K562 (cell line): ENCODE results near the gene CCDC9B. TPM values are rescaled to one million over a fixed set of nuclear protein-coding genes. Genes with fewer than 3 reads are reported as not detected.

Experiments
- ATAC-seq: fragments of 200-7000 bp; cut with Tn5 transposase; 3 replicates; pipeline ENCODE4 v1.9.1; 2020; ENCODE audit warnings: moderate library complexity
- BruUV-seq: library from RNA; stranded (reverse); fragments of 400-500 nt; replicated peaks from 2 replicates; lab custom pipeline; 2021; lab: Mats Ljungman, UMichigan
- CTCF ChIA-PET: fragments of 300-600 bp; formaldehyde crosslinking; extraction: SDS; loops from one replicate; lab custom pipeline; 2021; ENCODE audit warnings: low intra/inter-chr PET ratio; lab: Yijun Ruan, JAX
- POLR2A ChIA-PET: fragments of 300-600, 350-650 bp; sonication (Branson Sonifier 250); formaldehyde crosslinking; extraction: SDS; loops from one replicate; lab custom pipeline; 2021; ENCODE audit warnings: antibody characterized with exemption, inconsistent platforms; lab: Yijun Ruan, JAX
- DNase-seq, 4 experiments: peaks; one replicate each; pipeline versions ENCODE4 v3.0.0 to v3.0.0-alpha.2; 2011 to 2018; ENCODE audit warnings: low spot score in 3 of 4, mixed read lengths in 3 of 4; ENCODE audit errors: extremely low read depth in 1 of 4
- FAIRE-seq: peaks from 2 replicates; lab custom pipeline; 2011; peaks lifted over from hg19 to GRCh38; lab: Jason Lieb, UNC
- H2AFZ ChIP-seq: 2 replicates; pipeline ENCODE4 v1.6.0; 2011; ENCODE audit warnings: low read depth, low read length, control low read depth, inconsistent platforms
- H3K27ac ChIP-seq: fragments of 200-600 bp; 3 replicates; pipeline ENCODE4 v1.8.0; 2011; ENCODE audit warnings: low read depth, mild to moderate bottlenecking, control low read depth, inconsistent platforms, low read length, moderate library complexity, mixed read lengths; ENCODE audit errors: extremely low read depth
- H3K27me3 ChIP-seq, 2 experiments: fragments of 300-600 bp in 1 of 2; 2 replicates in 1 of 2; 3 replicates in 1 of 2; pipeline versions ENCODE4 v1.6.0 to v1.8.0; 2011; ENCODE audit warnings: inconsistent platforms in 2 of 2, low read length in 2 of 2, mild to moderate bottlenecking in 1 of 2, mixed read lengths in 1 of 2, moderate library complexity in 1 of 2; ENCODE audit not compliant: control insufficient read depth in 2 of 2, insufficient read depth in 2 of 2
- H3K36me3 ChIP-seq: fragments of 300-600 bp; 3 replicates; pipeline ENCODE4 v1.8.0; 2011; ENCODE audit warnings: mild to moderate bottlenecking, low read length, inconsistent platforms; ENCODE audit not compliant: control insufficient read depth, insufficient read depth
- H3K4me1 ChIP-seq, 2 experiments: fragments of 200-600 bp in 1 of 2; replicated peaks in 1 of 2; 2 replicates in 1 of 2; 3 replicates in 1 of 2; pipeline versions ENCODE4 v1.5.1 to v1.8.0; 2011; ENCODE audit warnings: inconsistent platforms in 2 of 2, low read length in 2 of 2, mild to moderate bottlenecking in 1 of 2, mixed read lengths in 1 of 2, moderate library complexity in 1 of 2; ENCODE audit not compliant: control insufficient read depth in 2 of 2, insufficient read depth in 2 of 2
- H3K4me2 ChIP-seq: 2 replicates; pipeline ENCODE4 v1.6.1; 2011; ENCODE audit warnings: low read length, control low read depth, inconsistent platforms, mixed read lengths; ENCODE audit not compliant: insufficient read depth
- H3K4me3 ChIP-seq: fragments of 200-600 bp; sonication (generic), shearing (Covaris generic); 2 replicates; pipeline ENCODE4 v1.5.1; 2016; ENCODE audit warnings: control low read depth, inconsistent platforms
- H3K79me2 ChIP-seq: fragments of 200-600 bp; 3 replicates; pipeline ENCODE4 v1.8.0; 2011; ENCODE audit warnings: low read length, inconsistent platforms; ENCODE audit not compliant: control insufficient read depth, insufficient read depth
- H3K9ac ChIP-seq, 2 experiments: 2 replicates each; pipeline versions ENCODE4 v1.6.0 to v1.6.1; 2011; ENCODE audit warnings: low read depth in 2 of 2, low read length in 2 of 2, control low read depth in 1 of 2, inconsistent platforms in 1 of 2, mild to moderate bottlenecking in 1 of 2, mixed read lengths in 1 of 2; ENCODE audit not compliant: insufficient read depth in 1 of 2
- H3K9me1 ChIP-seq: one replicate; pipeline ENCODE4 v1.6.0; 2011; ENCODE audit warnings: inconsistent platforms, mild to moderate bottlenecking, low read length, moderate library complexity; ENCODE audit not compliant: control insufficient read depth, insufficient read depth
- H3K9me3 ChIP-seq: replicated peaks from 2 replicates; pipeline ENCODE4 v1.5.1; 2011; ENCODE audit warnings: low read depth, low read length, inconsistent platforms; ENCODE audit not compliant: control insufficient read depth, insufficient read depth
- H4K20me1 ChIP-seq: replicated peaks from 2 replicates; pipeline ENCODE4 v1.6.1; 2011; ENCODE audit warnings: low read length, inconsistent platforms, mixed read lengths; ENCODE audit not compliant: control insufficient read depth, insufficient read depth
- HDAC2 ChIP-seq: fragments of 450-650 bp; IDR thresholded peaks from 2 replicates; pipeline ENCODE4 v1.6.1; 2016; ENCODE audit warnings: mild to moderate bottlenecking
- POLR2G ChIP-seq: fragments of 200-400 bp; formaldehyde crosslinking; IDR thresholded peaks from 2 replicates; pipeline ENCODE4 v1.6.1; 2017; ENCODE audit warnings: low read depth, mild to moderate bottlenecking, antibody characterized with exemption, low read length, moderate library complexity
- ZNF717 ChIP-seq: fragments of 250-450 bp; sonication (Bioruptor Pico); IDR thresholded peaks from 2 replicates; pipeline ENCODE4 v1.5.0; 2021
- WGBS: fragments of 100-300 bp; shearing (Covaris generic); methylation state at CpG from one replicate; pipeline ENCODE4 v1.1.6; 2016; ENCODE audit warnings: low coverage, mixed read lengths; ENCODE audit not compliant: insufficient coverage; ENCODE audit errors: missing lambda C conversion rate; 5-methylcytosine and 5-hydroxymethylcytosine counted together
- in situ Hi-C: fragments of 300-500 bp; cut with MboI; formaldehyde crosslinking; loops from 4 replicates; pipeline ENCODE4 v1.15.0; 2018; ENCODE audit warnings: inconsistent platforms, mixed read lengths
- intact Hi-C: fragments of 100-400 bp; cut with micrococcal nuclease; formaldehyde crosslinking; loops from 2 replicates; pipeline ENCODE4 v1.14.2; 2022
- polyA plus RNA-seq, 8 experiments: library from polyadenylated mRNA; depleted of rRNA in 4 of 8; stranded (reverse) in 5 of 8; unstranded in 3 of 8; fragments of >200 nt; fragmentation: Nextera tagmentation in 2 of 8; fragmentation: Illumina TruSeq in 1 of 8; extraction: Ambion mirVana in 2 of 8; extraction: Trizol in 1 of 8; gene quantifications; 2 replicates each; pipeline versions ENCODE4 v1.2.1 to v1.2.3, GENCODE V29; 2011 to 2014; ENCODE audit warnings: inconsistent platforms in 1 of 8, missing spikeins in 1 of 8
- total RNA-seq, 7 experiments: library from RNA; depleted of rRNA in 6 of 7; stranded (reverse); fragments of >200 nt in 6 of 7; fragmentation: Illumina TruSeq in 2 of 7; extraction: Trizol in 2 of 7; gene quantifications; 2 replicates each; pipeline versions ENCODE4 v1.2.1 to v1.2.3, GENCODE V29; 2011 to 2021; ENCODE audit warnings: low replicate concordance in 1 of 7
- TF ChIP-seq, protein P1 (sequence below): sonication (generic); formaldehyde crosslinking; IDR thresholded peaks from 2 replicates; pipeline ENCODE4 v1.8.1; 2023; ENCODE audit warnings: mild to moderate bottlenecking, missing genetic modification reagents
- TF ChIP-seq, protein P2 (sequence below): IDR thresholded peaks from 2 replicates; pipeline ENCODE4 v1.6.1; 2016; ENCODE audit warnings: missing genetic modification characterization, missing compliant biosample characterization
- TF ChIP-seq, protein P3 (sequence below): sonication (generic); formaldehyde crosslinking; IDR thresholded peaks from 2 replicates; pipeline ENCODE4 v1.8.0; 2022; ENCODE audit warnings: mild to moderate bottlenecking, missing genetic modification reagents

Gene CCDC9B
- total and polyA plus RNA-seq, 9 of the 15 experiments (the other 6 are each of a cell fraction or from before 2014, with no cell fraction given) = 0.01 to 0.47 (median 0.15) TPM; not detected in 1

DNA sequence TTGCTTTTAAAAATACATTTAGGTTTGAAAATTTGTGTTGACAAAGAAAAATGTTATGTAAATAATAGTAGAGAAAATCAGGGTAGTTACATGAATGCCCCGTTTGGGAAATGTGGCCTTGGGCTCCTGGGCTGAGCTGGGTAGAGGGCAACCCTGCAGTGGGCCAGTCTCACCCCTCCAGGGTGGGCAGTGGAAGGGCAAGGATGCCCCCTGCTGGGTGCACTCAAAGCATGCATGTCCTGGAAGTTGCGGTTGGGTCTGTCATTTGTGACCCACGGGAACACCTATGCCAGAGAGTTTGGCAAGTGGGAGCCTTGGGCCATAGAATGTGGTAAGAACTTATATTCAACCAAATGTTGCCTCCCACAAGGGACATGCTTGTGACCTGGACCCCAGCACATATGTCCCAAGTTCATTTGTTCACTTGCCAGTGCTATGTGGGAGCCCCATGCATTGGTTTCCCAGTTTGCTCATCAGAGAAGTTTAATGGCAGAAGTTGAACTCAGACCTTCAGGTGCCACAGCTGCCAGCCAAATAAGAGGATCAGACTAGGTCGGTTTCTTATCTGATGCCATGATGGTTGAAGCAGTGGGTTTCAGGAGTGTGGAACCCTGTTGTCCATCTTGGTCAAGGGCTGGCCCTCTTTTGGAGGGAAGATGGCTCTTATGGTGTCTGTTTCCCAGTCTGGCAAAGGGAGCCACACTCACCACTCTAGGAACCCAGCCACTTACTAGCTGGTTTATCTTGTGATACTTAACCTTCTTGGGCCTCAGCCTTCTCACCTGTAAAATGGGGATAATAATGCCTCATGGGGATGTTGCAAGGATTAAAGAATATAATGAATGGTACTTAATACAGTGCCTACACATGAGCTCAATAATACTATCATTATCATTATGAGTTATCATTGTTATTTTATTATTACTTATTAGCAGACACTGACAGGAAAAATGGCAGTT lies 30.5 kb downstream of the CCDC9B start:
- peaks cover 0 to 25% of the 10 kb centered on the region in 2 experiments; a peak in 3 of 5 replicates for H3K27me3 ChIP-seq
- ChIA-PET POLR2A (interaction anchor here (0.7 to 2.0 kb wide), 4 partner anchors 9 to 15 kb away, joined by 3 to 10 read pairs (median 4); partner anchors contain the start of gene INAFM2), CTCF (interaction anchor here (0.7 to 5.2 kb wide), 5 partner anchors 11 to 524 kb away, joined by 3 to 87 read pairs (median 7); partner anchors contain the start of gene ANKRD63)
- no peak overlapping the region for H3K9ac ChIP-seq
- H3K4me3 ChIP-seq = no peak overlapping the region
- no TSS peak for BruUV-seq
- H3K27ac ChIP-seq = no peak overlapping the region
- H3K4me1 ChIP-seq = peaks cover 22 to 34% of the 10 kb centered on the region in 2 experiments
- no peak overlapping the region for H3K4me2 ChIP-seq
- no peaks in the 10 kb centered on the region for H3K79me2 ChIP-seq
- no peaks in the 10 kb centered on the region for H3K9me3 ChIP-seq
- no peaks in the 10 kb centered on the region for H3K9me1 ChIP-seq
- H3K36me3 ChIP-seq = no peaks in the 10 kb centered on the region
- peak; percentile 83 for ATAC-seq
- WGBS = 3% methylated on average over 4 of the region's 4 CpGs
- intact Hi-C loops (loop anchor here (1.0 kb wide), 1 partner anchor 31 kb away; no protein-coding TSS in a partner anchor), in situ Hi-C loops (loop anchor here (5.0 kb wide), 1 partner anchor 33 kb away; no protein-coding TSS in a partner anchor)
- peak; percentile 79 to 80 (median 80) for DNase-seq
- FAIRE-seq = peak; percentile 61
- H2AFZ ChIP-seq = no peak overlapping the region
- H4K20me1 ChIP-seq = no peaks in the 10 kb centered on the region
- TF ChIP-seq ZNF717 (CRISPR knock-in tag) = no peak
- TF ChIP-seq, protein P1, sequence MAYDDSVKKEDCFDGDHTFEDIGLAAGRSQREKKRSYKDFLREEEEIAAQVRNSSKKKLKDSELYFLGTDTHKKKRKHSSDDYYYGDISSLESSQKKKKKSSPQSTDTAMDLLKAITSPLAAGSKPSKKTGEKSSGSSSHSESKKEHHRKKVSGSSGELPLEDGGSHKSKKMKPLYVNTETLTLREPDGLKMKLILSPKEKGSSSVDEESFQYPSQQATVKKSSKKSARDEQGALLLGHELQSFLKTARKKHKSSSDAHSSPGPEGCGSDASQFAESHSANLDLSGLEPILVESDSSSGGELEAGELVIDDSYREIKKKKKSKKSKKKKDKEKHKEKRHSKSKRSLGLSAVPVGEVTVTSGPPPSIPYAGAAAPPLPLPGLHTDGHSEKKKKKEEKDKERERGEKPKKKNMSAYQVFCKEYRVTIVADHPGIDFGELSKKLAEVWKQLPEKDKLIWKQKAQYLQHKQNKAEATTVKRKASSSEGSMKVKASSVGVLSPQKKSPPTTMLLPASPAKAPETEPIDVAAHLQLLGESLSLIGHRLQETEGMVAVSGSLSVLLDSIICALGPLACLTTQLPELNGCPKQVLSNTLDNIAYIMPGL (CRISPR knock-in tag) = no peak
- TF ChIP-seq, protein P2, sequence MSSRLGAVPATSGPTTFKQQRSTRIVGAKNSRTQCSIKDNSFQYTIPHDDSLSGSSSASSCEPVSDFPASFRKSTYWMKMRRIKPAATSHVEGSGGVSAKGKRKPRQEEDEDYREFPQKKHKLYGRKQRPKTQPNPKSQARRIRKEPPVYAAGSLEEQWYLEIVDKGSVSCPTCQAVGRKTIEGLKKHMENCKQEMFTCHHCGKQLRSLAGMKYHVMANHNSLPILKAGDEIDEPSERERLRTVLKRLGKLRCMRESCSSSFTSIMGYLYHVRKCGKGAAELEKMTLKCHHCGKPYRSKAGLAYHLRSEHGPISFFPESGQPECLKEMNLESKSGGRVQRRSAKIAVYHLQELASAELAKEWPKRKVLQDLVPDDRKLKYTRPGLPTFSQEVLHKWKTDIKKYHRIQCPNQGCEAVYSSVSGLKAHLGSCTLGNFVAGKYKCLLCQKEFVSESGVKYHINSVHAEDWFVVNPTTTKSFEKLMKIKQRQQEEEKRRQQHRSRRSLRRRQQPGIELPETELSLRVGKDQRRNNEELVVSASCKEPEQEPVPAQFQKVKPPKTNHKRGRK = no peak
- TF ChIP-seq HDAC2 = 0 out of 2 replicates have a peak, but pooled peaks have one; percentile 28
- no peak for TF ChIP-seq POLR2G
- TF ChIP-seq, protein P3, sequence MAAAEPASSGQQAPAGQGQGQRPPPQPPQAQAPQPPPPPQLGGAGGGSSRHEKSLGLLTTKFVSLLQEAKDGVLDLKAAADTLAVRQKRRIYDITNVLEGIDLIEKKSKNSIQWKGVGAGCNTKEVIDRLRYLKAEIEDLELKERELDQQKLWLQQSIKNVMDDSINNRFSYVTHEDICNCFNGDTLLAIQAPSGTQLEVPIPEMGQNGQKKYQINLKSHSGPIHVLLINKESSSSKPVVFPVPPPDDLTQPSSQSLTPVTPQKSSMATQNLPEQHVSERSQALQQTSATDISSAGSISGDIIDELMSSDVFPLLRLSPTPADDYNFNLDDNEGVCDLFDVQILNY (CRISPR knock-in tag) = no peak
